HEK293 (cell line): ENCODE data around the gene USP2.
A peak's percentile ranks its signal among the peaks of the same experiment; 100 is the strongest.

Source experiments
- CTCF ChIA-PET: fragments of 350-600 bp; formaldehyde crosslinking; extraction: SDS; loops from one replicate; lab custom pipeline; 2021; ENCODE audit warnings: antibody characterized with exemption; lab: Yijun Ruan, JAX
- POLR2A ChIA-PET: fragments of 300-600 bp; formaldehyde crosslinking; extraction: SDS; loops from one replicate; lab custom pipeline; 2020; ENCODE audit warnings: antibody characterized with exemption, inconsistent platforms; lab: Yijun Ruan, JAX
- H3K27ac ChIP-seq: fragments of 200-500 bp; sonication (Bioruptor generic); 2 replicates; pipeline ENCODE4 v1.5.1; 2014; ENCODE audit warnings: low read depth, low read length, control low read depth, inconsistent platforms; ENCODE audit errors: extremely low read depth
- H3K36me3 ChIP-seq, 2 experiments: fragments of 200-500 bp in 1 of 2; sonication (Bioruptor generic) in 1 of 2; 1 replicate in 1 of 2; 2 replicates in 1 of 2; pipeline ENCODE4 v1.5.1; 2014 to 2017; ENCODE audit warnings: inconsistent platforms in 2 of 2, low read length in 2 of 2; ENCODE audit not compliant: control insufficient read depth in 2 of 2, insufficient read depth in 1 of 2
- H3K4me1 ChIP-seq: fragments of 200-500 bp; sonication (Bioruptor generic); 2 replicates; pipeline ENCODE4 v1.5.1; 2014; ENCODE audit warnings: mild to moderate bottlenecking, low read length, inconsistent platforms; ENCODE audit not compliant: control insufficient read depth, insufficient read depth
- H3K4me3 ChIP-seq: 2 replicates; pipeline ENCODE4 v1.5.1; 2011; ENCODE audit warnings: low read depth, mild to moderate bottlenecking, control low read depth, low read length, moderate library complexity
- H3K9me3 ChIP-seq: fragments of 200-500 bp; sonication (Bioruptor generic); 2 replicates; pipeline ENCODE4 v1.5.1; 2014; ENCODE audit warnings: low read depth, low read length, inconsistent platforms; ENCODE audit not compliant: control insufficient read depth, insufficient read depth
- GLIS1 ChIP-seq: fragments of 450-650 bp; formaldehyde crosslinking; IDR thresholded peaks from 2 replicates; pipeline ENCODE4 v1.5.1; 2016; ENCODE audit warnings: missing biosample characterization, missing genetic modification characterization
- KLF1 ChIP-seq: fragments of 450-650 bp; formaldehyde crosslinking; IDR thresholded peaks from 2 replicates; pipeline ENCODE4 v1.5.1; 2016; ENCODE audit warnings: missing biosample characterization, missing genetic modification characterization
- PRDM10 ChIP-seq: fragments of 450-650 bp; formaldehyde crosslinking; IDR thresholded peaks from 2 replicates; pipeline ENCODE4 v1.5.1; 2016; ENCODE audit warnings: missing biosample characterization, missing genetic modification characterization
- PRDM4 ChIP-seq: fragments of 450-650 bp; formaldehyde crosslinking; IDR thresholded peaks from 2 replicates; pipeline ENCODE4 v1.5.1; 2017; ENCODE audit warnings: missing biosample characterization, missing genetic modification characterization
- RBAK ChIP-seq: fragments of 450-650 bp; formaldehyde crosslinking; IDR thresholded peaks from 2 replicates; pipeline ENCODE4 v1.5.1; 2016; ENCODE audit warnings: missing biosample characterization, missing genetic modification characterization
- SCRT2 ChIP-seq: fragments of 450-650 bp; formaldehyde crosslinking; IDR thresholded peaks from 2 replicates; pipeline ENCODE4 v1.5.1; 2016; ENCODE audit warnings: missing biosample characterization, missing genetic modification characterization
- SP3 ChIP-seq: fragments of 450-650 bp; formaldehyde crosslinking; IDR thresholded peaks from 2 replicates; pipeline ENCODE4 v1.5.1; 2016; ENCODE audit warnings: missing biosample characterization, missing genetic modification characterization
- WT1 ChIP-seq: fragments of 450-650 bp; formaldehyde crosslinking; IDR thresholded peaks from 2 replicates; pipeline ENCODE4 v1.5.1; 2016; ENCODE audit warnings: missing biosample characterization, missing genetic modification characterization
- ZBTB20 ChIP-seq: fragments of 450-650 bp; formaldehyde crosslinking; IDR thresholded peaks from 2 replicates; pipeline ENCODE4 v1.5.1; 2016; ENCODE audit warnings: missing biosample characterization, missing genetic modification characterization
- ZBTB26 ChIP-seq: fragments of 450-650 bp; formaldehyde crosslinking; optimal IDR thresholded peaks from 2 replicates; pipeline ENCODE3; 2016; ENCODE audit warnings: missing biosample characterization, mild to moderate bottlenecking, missing genetic modification characterization
- ZFHX2 ChIP-seq: fragments of 450-650 bp; formaldehyde crosslinking; conservative IDR thresholded peaks from 2 replicates; pipeline ENCODE4 v1.5.1; 2016; ENCODE audit warnings: missing biosample characterization, missing genetic modification characterization
- ZFP69B ChIP-seq: fragments of 450-650 bp; formaldehyde crosslinking; IDR thresholded peaks from 2 replicates; pipeline ENCODE4 v1.5.1; 2016; ENCODE audit warnings: missing biosample characterization, missing genetic modification characterization
- ZNF132 ChIP-seq: fragments of 450-650 bp; formaldehyde crosslinking; IDR thresholded peaks from 2 replicates; pipeline ENCODE4 v1.5.1; 2017; ENCODE audit warnings: missing biosample characterization, missing genetic modification characterization, borderline replicate concordance
- ZNF19 ChIP-seq: fragments of 450-650 bp; formaldehyde crosslinking; IDR thresholded peaks from 2 replicates; pipeline ENCODE4; 2016; ENCODE audit warnings: missing biosample characterization, missing genetic modification characterization, low read depth
- ZNF211 ChIP-seq: fragments of 450-650 bp; formaldehyde crosslinking; IDR thresholded peaks from 2 replicates; pipeline ENCODE4 v1.5.1; 2016; ENCODE audit warnings: low read depth, missing biosample characterization, missing genetic modification characterization
- ZNF239 ChIP-seq: fragments of 450-650 bp; formaldehyde crosslinking; IDR thresholded peaks from 2 replicates; pipeline ENCODE4 v1.5.1; 2016; ENCODE audit warnings: missing biosample characterization, missing genetic modification characterization
- ZNF311 ChIP-seq: fragments of 450-650 bp; formaldehyde crosslinking; IDR thresholded peaks from 2 replicates; pipeline ENCODE4 v1.5.1; 2017; ENCODE audit warnings: missing biosample characterization, missing genetic modification characterization, borderline replicate concordance
- ZNF404 ChIP-seq: fragments of 450-650 bp; formaldehyde crosslinking; IDR thresholded peaks from 2 replicates; pipeline ENCODE4 v1.5.1; 2017; ENCODE audit warnings: missing biosample characterization, missing genetic modification characterization
- ZNF585B ChIP-seq: fragments of 450-650 bp; formaldehyde crosslinking; IDR thresholded peaks from 2 replicates; pipeline ENCODE4 v1.5.1; 2016; ENCODE audit warnings: missing biosample characterization, missing genetic modification characterization
- ZNF621 ChIP-seq: fragments of 450-650 bp; formaldehyde crosslinking; IDR thresholded peaks from 2 replicates; pipeline ENCODE4 v1.5.1; 2017; ENCODE audit warnings: missing biosample characterization, missing genetic modification characterization
- ZNF704 ChIP-seq: fragments of 450-650 bp; formaldehyde crosslinking; IDR thresholded peaks from 2 replicates; pipeline ENCODE4 v1.5.1; 2016; ENCODE audit warnings: missing biosample characterization, missing genetic modification characterization
- ZNF768 ChIP-seq: fragments of 450-650 bp; formaldehyde crosslinking; IDR thresholded peaks from 2 replicates; pipeline ENCODE4 v1.5.1; 2018; ENCODE audit warnings: missing biosample characterization, mild to moderate bottlenecking, missing genetic modification characterization
- ZNF792 ChIP-seq: fragments of 450-650 bp; formaldehyde crosslinking; IDR thresholded peaks from 2 replicates; pipeline ENCODE4 v1.5.1; 2016; ENCODE audit warnings: missing biosample characterization, missing genetic modification characterization
- ZNF837 ChIP-seq: fragments of 450-650 bp; formaldehyde crosslinking; IDR thresholded peaks from 2 replicates; pipeline ENCODE4 v1.5.1; 2016; ENCODE audit warnings: missing biosample characterization, missing genetic modification characterization
- ZNF843 ChIP-seq: fragments of 450-650 bp; formaldehyde crosslinking; IDR thresholded peaks from 2 replicates; pipeline ENCODE4 v1.5.1; 2016; ENCODE audit warnings: missing biosample characterization, missing genetic modification characterization

USP2 gene

GRCh38 chr11:119375337-119376196 lies 5.9 kb downstream of the USP2 start (continued):
- TF ChIP-seq ZNF585B (tag by site-specific recombination) (no peak), ZBTB20 (tag by site-specific recombination) (no peak), ZNF792 (tag by site-specific recombination) (no peak), ZFHX2 (tag by site-specific recombination) (peak; percentile 21; the same call in 1 of the 2 replicates), KLF1 (tag by site-specific recombination) (no peak), PRDM10 (peak; percentile 36; the same call in 1 of the 2 replicates), ZNF768 (tag by site-specific recombination) (no peak), GLIS1 (tag by site-specific recombination) (peak; percentile 16; the same call in 1 of the 2 replicates)
- TF ChIP-seq, all 188 proteins: peak for 5

GRCh38 chr11:119374632-119375336 lies 6.7 kb downstream of the USP2 start:
- peaks cover 2% of the 10 kb centered on the region; the same call in 1 of the 2 replicates for H3K4me1 ChIP-seq
- no peaks in the 10 kb centered on the region for H3K36me3 ChIP-seq
- POLR2A ChIA-PET: interaction anchor here (0.8 to 2.5 kb wide), 7 partner anchors 13 to 268 kb away, joined by 3 to 16 read pairs (median 7); partner anchors contain the start of genes C2CD2L and MCAM
- CTCF ChIA-PET: interaction anchor here (0.5 to 13.7 kb wide), 36 partner anchors 9 to 506 kb away, joined by 3 to 160 read pairs (median 4); partner anchors contain the start of genes C1QTNF5, CBL, CENATAC and RNF26
- no peaks in the 10 kb centered on the region for H3K9me3 ChIP-seq
- H3K27ac ChIP-seq: no peak overlapping the region
- no peak overlapping the region for H3K4me3 ChIP-seq
- TF ChIP-seq ZNF211 (tag by site-specific recombination) (no peak), ZNF132 (tag by site-specific recombination) (no peak), WT1 (tag by site-specific recombination) (no peak), ZBTB26 (no peak), RBAK (no peak), ZNF621 (no peak), SCRT2 (tag by site-specific recombination) (no peak), ZNF239 (tag by site-specific recombination) (no peak), ZNF843 (tag by site-specific recombination) (no peak), ZNF585B (tag by site-specific recombination) (no peak), ZNF704 (tag by site-specific recombination) (no peak), ZNF404 (tag by site-specific recombination) (no peak), PRDM4 (tag by site-specific recombination) (no peak), ZNF19 (tag by site-specific recombination) (no peak), ZFP69B (tag by site-specific recombination) (no peak), ZNF837 (tag by site-specific recombination) (no peak), SP3 (no peak), ZNF311 (tag by site-specific recombination) (no peak)
- TF ChIP-seq, all 188 proteins: peak for 0
